Activated CD4-positive, alpha-beta T cell treated with anti-CD3 and anti-CD28 coated beads, Interleukin-2, amount 10 ng/mL, durations not matched to agents 7 days and 5 days (primary cell): ENCODE measurements around the gene STRN3. TPM values are rescaled to one million over a fixed set of nuclear protein-coding genes. Genes with fewer than 3 reads are reported as not detected.
"Not testable (repeated sequence)": the region's sequence is repeated elsewhere in the genome, so short reads cannot be mapped to it uniquely, and the experiment has no call there.

Experiments used
- CTCF ChIA-PET: fragments of 350-600 bp; sonication (Branson Sonifier 250); formaldehyde crosslinking; loops from one replicate; lab custom pipeline; 2021; ENCODE audit warnings: antibody characterized with exemption; lab: Charles Lee
- POLR2A ChIA-PET: fragments of 350-600 bp; sonication (Branson Sonifier 250); formaldehyde crosslinking; loops from one replicate; lab custom pipeline; 2021; ENCODE audit warnings: antibody characterized with exemption; lab: Charles Lee
- DNase-seq: peaks from one replicate; pipeline ENCODE4 v3.0.0-alpha.2; 2020
- H3K27ac Mint-ChIP-seq: one replicate; pipeline ENCODE4 v1.8.0; 2021; ENCODE audit warnings: mild to moderate bottlenecking, moderate library complexity, mixed read lengths
- H3K27me3 Mint-ChIP-seq: one replicate; pipeline ENCODE4 v1.8.0; 2021; ENCODE audit warnings: mixed read lengths
- H3K36me3 Mint-ChIP-seq: one replicate; pipeline ENCODE4 v1.8.0; 2021; ENCODE audit warnings: low read depth, mixed read lengths
- H3K4me1 Mint-ChIP-seq: one replicate; pipeline ENCODE4 v1.8.0; 2021; ENCODE audit warnings: mixed read lengths
- H3K4me3 Mint-ChIP-seq: one replicate; pipeline ENCODE4 v1.8.0; 2021; ENCODE audit warnings: mild to moderate bottlenecking, moderate library complexity, mixed read lengths
- H3K9me3 Mint-ChIP-seq: one replicate; pipeline ENCODE4 v1.8.0; 2021; ENCODE audit warnings: mixed read lengths
- total RNA-seq, 2 experiments: library from RNA; stranded (reverse); gene quantifications; one replicate each; pipeline ENCODE4 v1.2.3, GENCODE V29; 2021

STRN3 gene, protein sequence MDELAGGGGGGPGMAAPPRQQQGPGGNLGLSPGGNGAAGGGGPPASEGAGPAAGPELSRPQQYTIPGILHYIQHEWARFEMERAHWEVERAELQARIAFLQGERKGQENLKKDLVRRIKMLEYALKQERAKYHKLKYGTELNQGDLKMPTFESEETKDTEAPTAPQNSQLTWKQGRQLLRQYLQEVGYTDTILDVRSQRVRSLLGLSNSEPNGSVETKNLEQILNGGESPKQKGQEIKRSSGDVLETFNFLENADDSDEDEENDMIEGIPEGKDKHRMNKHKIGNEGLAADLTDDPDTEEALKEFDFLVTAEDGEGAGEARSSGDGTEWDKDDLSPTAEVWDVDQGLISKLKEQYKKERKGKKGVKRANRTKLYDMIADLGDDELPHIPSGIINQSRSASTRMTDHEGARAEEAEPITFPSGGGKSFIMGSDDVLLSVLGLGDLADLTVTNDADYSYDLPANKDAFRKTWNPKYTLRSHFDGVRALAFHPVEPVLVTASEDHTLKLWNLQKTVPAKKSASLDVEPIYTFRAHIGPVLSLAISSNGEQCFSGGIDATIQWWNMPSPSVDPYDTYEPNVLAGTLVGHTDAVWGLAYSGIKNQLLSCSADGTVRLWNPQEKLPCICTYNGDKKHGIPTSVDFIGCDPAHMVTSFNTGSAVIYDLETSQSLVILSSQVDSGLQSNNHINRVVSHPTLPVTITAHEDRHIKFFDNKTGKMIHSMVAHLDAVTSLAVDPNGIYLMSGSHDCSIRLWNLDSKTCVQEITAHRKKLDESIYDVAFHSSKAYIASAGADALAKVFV
- total RNA-seq: 10 to 100 TPM; 20.4 TPM

GRCh38 chr14:31026077-31026449, at the start of gene STRN3:
STRN3 (minus strand) TSS chr14:31026379; CDS start chr14:31026185, 194 bp downstream.
- no peaks in the 10 kb centered on the region for H3K9me3 Mint-ChIP-seq
- H3K36me3 Mint-ChIP-seq: peaks cover 16% of the 10 kb centered on the region
- peaks cover 51% of the 10 kb centered on the region for H3K4me1 Mint-ChIP-seq
- H3K27me3 Mint-ChIP-seq: no peaks in the 10 kb centered on the region
- CTCF ChIA-PET: interaction anchor here (0.6 to 1.3 kb wide), 4 partner anchors 14 to 182 kb away, joined by 3 to 4 read pairs (median 3); partner anchors contain the start of gene HECTD1
- peak within 1 kb of the TSS; percentile 80 for H3K4me3 Mint-ChIP-seq
- peak within 1 kb of the TSS; percentile 98 for H3K27ac Mint-ChIP-seq
- POLR2A ChIA-PET: interaction anchor here (0.9 to 1.5 kb wide), 2 partner anchors 12 to 403 kb away, joined by 3 to 4 read pairs; no protein-coding TSS in a partner anchor
- DNase-seq: no peak

DNA sequence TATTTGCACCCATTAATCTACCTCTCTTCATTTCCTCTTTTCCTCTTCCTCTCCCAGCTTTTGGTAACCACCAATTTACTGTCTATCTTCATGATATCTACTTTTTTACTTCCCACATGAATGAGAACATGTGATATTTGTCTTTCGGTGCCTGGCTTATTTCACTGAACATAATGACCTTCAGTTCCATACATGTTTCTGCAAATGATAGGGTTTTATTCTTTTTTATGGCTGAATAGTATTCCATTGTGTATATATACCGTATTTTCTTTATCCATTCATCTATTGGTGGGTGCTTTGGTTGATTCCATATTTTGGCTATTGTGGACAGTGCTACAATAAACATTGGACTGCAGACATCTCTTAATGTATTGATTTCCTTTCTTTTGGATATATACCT, 49.0 kb upstream of the STRN3 start:
- Mint-ChIP-seq H3K27me3 (no peaks in the 10 kb centered on the region), H3K4me1 (no peaks in the 10 kb centered on the region), H3K27ac (no peak overlapping the region), H3K36me3 (peaks cover 7% of the 10 kb centered on the region), H3K4me3 (no peak overlapping the region), H3K9me3 (no peaks in the 10 kb centered on the region)
- ChIA-PET CTCF (no interaction called here), POLR2A (no interaction called here)
- DNase-seq: no peak

GRCh38 chr14:31071151-31071550, 45.0 kb upstream of the STRN3 start:
- ChIA-PET POLR2A (no interaction called here), CTCF (no interaction called here)
- no peak for DNase-seq
- no peaks in the 10 kb centered on the region for H3K27me3 Mint-ChIP-seq
- no peak overlapping the region for H3K4me3 Mint-ChIP-seq
- H3K4me1 Mint-ChIP-seq: no peaks in the 10 kb centered on the region
- H3K36me3 Mint-ChIP-seq: peaks cover 7% of the 10 kb centered on the region
- no peak overlapping the region for H3K27ac Mint-ChIP-seq
- no peaks in the 10 kb centered on the region for H3K9me3 Mint-ChIP-seq

DNA sequence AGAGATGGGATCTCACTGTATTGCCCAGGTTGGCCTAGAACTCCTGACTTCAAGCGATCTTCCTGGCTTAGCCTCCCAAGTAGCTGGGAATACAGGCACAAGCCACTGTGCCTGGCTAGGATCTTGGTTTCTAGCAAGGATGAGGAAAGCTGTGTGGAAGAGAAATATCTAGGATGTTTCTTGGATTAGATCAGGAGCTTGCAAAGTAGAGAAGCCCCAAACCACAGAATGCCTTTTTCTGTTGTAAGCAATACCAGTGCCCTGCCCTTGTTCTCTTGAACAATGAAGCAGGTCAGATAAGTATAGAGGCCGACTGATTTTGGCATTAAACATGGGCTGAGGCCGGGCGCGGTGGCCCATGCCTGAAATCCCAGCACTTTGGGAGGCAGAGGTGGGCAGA, 44.3 kb upstream of the STRN3 start:
- POLR2A ChIA-PET: no interaction called here

DNA sequence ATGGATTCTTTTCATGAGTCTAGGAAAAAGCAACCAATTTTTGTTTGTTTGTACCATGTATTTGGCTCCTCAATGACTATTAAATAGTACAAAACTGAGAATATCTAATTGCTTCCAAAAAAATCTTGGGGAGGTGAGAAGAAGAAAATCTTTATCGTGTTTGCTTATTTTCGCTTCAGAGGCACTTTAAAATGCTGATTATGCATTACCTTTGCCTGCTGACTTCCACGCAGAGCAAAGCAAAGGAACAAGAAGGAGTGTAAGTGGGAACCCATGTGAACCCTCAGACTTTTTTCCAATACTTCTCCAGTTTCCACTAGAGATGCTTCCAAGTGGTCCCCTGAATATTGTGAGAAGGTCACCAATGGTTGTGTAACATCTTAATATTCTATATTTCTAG, 43.2 kb upstream of the STRN3 start:
- no peaks in the 10 kb centered on the region for H3K4me1 Mint-ChIP-seq
- H3K36me3 Mint-ChIP-seq: peaks cover 1% of the 10 kb centered on the region
- no peaks in the 10 kb centered on the region for H3K9me3 Mint-ChIP-seq
- no peak for DNase-seq
- no peak overlapping the region for H3K27ac Mint-ChIP-seq
- ChIA-PET CTCF (interaction anchor here (0.9 kb wide), 1 partner anchor 13 kb away, joined by 3 read pairs; no protein-coding TSS in a partner anchor), POLR2A (no interaction called here)
- no peaks in the 10 kb centered on the region for H3K27me3 Mint-ChIP-seq
- no peak overlapping the region for H3K4me3 Mint-ChIP-seq

More for the DNA sequence above, 44.3 kb upstream of the STRN3 start:
- H3K27ac Mint-ChIP-seq: no peak overlapping the region
- CTCF ChIA-PET: interaction anchor here (0.6 to 0.9 kb wide), 2 partner anchors 12 to 243 kb away, joined by 3 read pairs; no protein-coding TSS in a partner anchor
- no peak for DNase-seq
- no peak overlapping the region for H3K4me3 Mint-ChIP-seq
- no peaks in the 10 kb centered on the region for H3K4me1 Mint-ChIP-seq
- peaks cover 6% of the 10 kb centered on the region for H3K36me3 Mint-ChIP-seq
- H3K9me3 Mint-ChIP-seq: no peaks in the 10 kb centered on the region
- no peaks in the 10 kb centered on the region for H3K27me3 Mint-ChIP-seq

DNA sequence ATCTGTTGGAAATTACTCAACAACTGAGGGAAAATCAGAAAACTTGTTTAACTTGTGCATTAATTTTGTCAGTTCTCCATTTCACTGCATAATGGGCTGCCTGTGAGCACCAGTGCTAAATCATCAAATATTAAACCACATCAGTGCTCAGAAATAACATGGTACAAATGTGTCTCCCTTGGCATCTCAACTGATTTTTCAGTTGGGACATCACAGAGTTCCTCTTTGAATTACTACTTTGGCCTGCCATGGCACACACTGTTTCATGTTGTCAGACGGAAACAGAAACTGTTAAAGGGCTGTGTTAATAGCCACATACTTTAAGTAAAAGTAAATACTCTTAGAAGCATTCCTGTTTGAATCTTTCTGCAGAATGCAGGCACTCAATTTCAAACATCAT, 42.1 kb upstream of the STRN3 start:
- Mint-ChIP-seq H3K4me1 (no peaks in the 10 kb centered on the region), H3K9me3 (no peaks in the 10 kb centered on the region), H3K36me3 (peaks cover 1% of the 10 kb centered on the region), H3K27me3 (no peaks in the 10 kb centered on the region), H3K27ac (no peak overlapping the region), H3K4me3 (no peak overlapping the region)
- ChIA-PET POLR2A (no interaction called here), CTCF (no interaction called here)
- DNase-seq: no peak

DNA sequence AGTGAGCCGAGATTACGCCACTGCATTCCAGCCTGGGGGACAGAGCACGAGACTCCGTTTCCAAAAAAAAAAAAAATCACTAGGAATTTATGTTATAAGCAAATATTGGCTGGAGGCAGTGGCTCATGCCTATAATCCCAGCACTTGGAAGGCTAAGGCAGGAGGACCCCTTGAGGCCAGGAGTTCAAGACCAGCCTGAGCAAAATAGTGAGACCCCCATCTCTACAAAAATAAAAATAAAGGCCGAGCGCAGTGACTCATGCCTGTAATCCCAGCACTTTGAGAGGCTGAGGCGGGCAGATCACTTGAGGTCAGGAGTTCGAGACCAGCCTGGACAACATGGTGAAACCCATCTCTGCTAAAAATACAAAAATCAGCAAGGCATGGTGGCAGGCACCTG, 36.7 kb upstream of the STRN3 start:
- CTCF ChIA-PET, H3K9me3 Mint-ChIP-seq, H3K4me3 Mint-ChIP-seq, H3K27me3 Mint-ChIP-seq, H3K4me1 Mint-ChIP-seq, DNase-seq, POLR2A ChIA-PET, H3K27ac Mint-ChIP-seq, H3K36me3 Mint-ChIP-seq: not testable (repeated sequence)

DNA sequence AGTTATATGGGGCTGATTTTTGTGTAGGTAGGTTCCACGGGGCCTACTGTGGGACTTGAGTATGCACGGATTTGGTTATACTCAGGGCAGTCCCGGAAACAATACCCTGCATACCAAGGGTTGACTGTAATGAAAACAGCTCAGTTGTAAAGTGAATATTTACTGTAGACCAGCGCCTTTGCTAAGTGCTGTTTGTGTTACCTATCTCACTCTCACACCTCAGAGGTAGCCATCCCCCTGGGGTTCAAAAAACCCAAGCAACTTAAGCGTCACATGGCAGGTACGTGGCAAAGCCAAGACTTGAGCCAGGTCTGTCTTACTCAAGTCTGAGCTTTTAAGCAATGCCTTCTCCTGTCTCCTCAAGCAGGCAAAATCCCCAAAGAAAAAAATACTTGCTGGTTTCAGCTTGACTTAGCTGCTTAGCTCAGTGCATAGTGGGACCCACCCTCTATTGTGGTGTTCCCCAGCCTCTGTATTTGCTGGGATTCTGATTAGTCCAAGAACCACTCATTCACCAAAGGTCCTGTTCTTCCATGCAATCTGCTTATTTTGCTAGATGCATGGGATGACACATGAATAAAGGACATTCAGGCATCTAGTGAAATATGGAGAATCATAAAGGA, 34.2 kb upstream of the STRN3 start:
- H3K36me3 Mint-ChIP-seq: no peaks in the 10 kb centered on the region
- no peak for DNase-seq
- ChIA-PET CTCF (interaction anchor here (1.2 kb wide), 1 partner anchor 40 kb away, joined by 3 read pairs; no protein-coding TSS in a partner anchor), POLR2A (no interaction called here)
- H3K9me3 Mint-ChIP-seq: no peaks in the 10 kb centered on the region
- no peak overlapping the region for H3K4me3 Mint-ChIP-seq
- no peak overlapping the region for H3K27ac Mint-ChIP-seq
- no peaks in the 10 kb centered on the region for H3K27me3 Mint-ChIP-seq
- H3K4me1 Mint-ChIP-seq: peaks cover 7% of the 10 kb centered on the region

DNA sequence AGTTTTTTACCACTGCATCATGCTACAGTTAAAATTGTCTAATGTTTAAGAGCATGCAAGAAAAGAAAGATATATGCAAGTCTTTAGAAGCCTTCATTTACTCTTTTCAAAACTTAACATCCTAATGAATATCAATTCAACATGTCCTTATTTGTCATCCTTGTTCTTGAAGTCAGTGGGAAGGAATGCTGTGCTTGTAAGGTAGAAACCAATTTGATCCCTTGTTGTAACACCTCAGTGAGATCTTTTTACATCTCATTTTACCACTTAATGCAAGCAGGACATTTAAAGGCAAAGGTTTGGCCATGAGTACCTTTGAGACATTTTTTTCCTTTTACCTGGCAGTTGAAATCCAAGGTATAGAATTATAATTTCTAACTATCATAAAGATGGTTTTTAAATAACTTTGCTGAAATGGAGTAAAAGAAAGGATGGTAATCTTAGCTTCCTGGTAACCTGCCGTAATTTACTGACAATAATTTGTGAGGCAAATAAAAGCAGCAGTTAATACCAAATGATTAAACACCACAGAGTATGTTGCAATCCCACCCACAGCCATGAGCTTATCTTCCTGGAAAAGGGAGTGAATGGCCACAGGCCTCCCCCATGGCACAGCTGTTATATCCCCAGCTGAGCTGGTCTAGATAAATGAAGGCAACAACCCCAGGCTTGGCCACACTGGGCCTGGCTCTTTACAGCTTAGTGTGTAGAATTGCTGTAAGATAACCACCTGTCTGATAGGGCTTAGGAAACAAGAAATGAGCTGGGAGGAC, 33.2 kb upstream of the STRN3 start:
- Mint-ChIP-seq H3K36me3 (no peaks in the 10 kb centered on the region), H3K9me3 (no peaks in the 10 kb centered on the region), H3K27ac (no peak overlapping the region), H3K4me1 (peaks cover 7% of the 10 kb centered on the region), H3K27me3 (no peaks in the 10 kb centered on the region), H3K4me3 (no peak overlapping the region)
- ChIA-PET CTCF (interaction anchor here (1.2 kb wide), 1 partner anchor 41 kb away, joined by 3 read pairs; no protein-coding TSS in a partner anchor), POLR2A (no interaction called here)
- no peak for DNase-seq

DNA sequence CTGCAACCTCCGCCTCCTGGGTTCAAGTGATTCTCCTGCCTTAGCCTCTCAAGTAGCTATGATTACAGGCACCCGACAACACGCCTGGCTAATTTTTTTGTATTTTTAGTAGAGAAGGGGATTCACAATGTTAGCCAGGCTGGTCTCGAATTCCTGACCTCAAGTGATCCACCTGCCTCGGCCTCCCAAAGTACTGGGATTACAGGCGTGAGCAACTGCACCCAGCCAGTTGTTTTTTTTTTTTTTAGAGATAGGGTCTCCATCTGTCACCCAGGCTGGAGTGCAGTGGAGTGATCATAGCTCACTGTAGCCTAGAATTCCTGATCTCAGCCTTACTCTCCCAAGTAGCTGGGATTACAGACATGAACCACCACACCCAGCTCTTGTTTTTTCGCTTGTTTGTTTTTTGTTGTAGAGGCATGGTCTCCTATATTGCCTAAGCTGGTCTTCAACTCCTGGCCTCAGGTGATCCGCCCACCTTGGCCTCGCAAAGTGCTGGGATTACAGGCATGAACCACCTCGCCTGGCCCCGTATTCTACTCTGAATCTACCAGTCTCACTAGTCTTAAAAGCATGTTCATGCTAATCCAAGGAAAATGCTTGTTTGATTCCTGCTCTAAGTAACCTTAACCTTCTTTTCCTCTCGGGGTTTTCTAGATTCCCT, 31.7 kb upstream of the STRN3 start:
- Mint-ChIP-seq H3K4me1 (peaks cover 7% of the 10 kb centered on the region), H3K9me3 (no peaks in the 10 kb centered on the region), H3K4me3 (no peak overlapping the region), H3K36me3 (no peaks in the 10 kb centered on the region), H3K27ac (peak overlapping the region; percentile 9), H3K27me3 (no peaks in the 10 kb centered on the region)
- CTCF ChIA-PET: no interaction called here
- no peak for DNase-seq
- POLR2A ChIA-PET: no interaction called here

DNA sequence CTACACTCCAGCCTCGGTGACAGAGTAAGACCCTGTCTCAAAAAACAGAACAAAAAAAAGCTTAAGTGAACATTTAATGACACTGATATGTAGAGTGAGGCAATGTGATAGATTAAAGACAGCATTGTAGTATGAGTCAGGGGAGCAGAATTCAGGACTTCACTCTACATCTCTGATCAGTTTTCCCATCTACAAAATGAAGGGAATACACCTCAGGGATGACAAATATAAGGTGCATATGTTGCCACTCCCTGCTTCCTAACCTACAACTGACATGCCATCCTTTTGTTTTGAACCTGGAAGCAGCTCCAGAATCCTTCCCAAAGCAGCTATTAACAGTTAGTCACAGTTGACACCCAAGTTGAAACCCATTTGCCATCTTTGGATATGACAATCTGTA, 30.9 kb upstream of the STRN3 start:
- no peaks in the 10 kb centered on the region for H3K27me3 Mint-ChIP-seq
- ChIA-PET CTCF (interaction anchor here (0.6 to 0.7 kb wide), 2 partner anchors 62 to 220 kb away, joined by 3 to 4 read pairs; no protein-coding TSS in a partner anchor), POLR2A (no interaction called here)
- no peaks in the 10 kb centered on the region for H3K9me3 Mint-ChIP-seq
- peaks cover 7% of the 10 kb centered on the region for H3K4me1 Mint-ChIP-seq
- no peaks in the 10 kb centered on the region for H3K36me3 Mint-ChIP-seq
- no peak overlapping the region for H3K27ac Mint-ChIP-seq
- no peak for DNase-seq
- H3K4me3 Mint-ChIP-seq: no peak overlapping the region
